Stimulated activated effector memory CD8-positive, alpha-beta T cell treated with anti-CD3 and anti-CD28 coated beads, Interleukin-12 subunit alpha, Interleukin-12 subunit beta, amount 100 ng/mL, for 72 hours (primary cell): ENCODE measurements around the gene ACP7.
"Not testable (repeated sequence)": the region's sequence is repeated elsewhere in the genome, so short reads cannot be mapped to it uniquely, and the experiment has no call there.

Experiments
- ATAC-seq: fragments of 150-1000 bp; cut with Tn5 transposase; 2 replicates; pipeline ENCODE4 v1.10.0; 2021
- DNase-seq, 2 donors: peaks; one replicate each; pipeline ENCODE4 v3.0.0; 2021 to 2022; ENCODE audit warnings: low spot score in 2 of 2
- H3K27ac Mint-ChIP-seq: one replicate; pipeline ENCODE4 v1.8.0; 2022; ENCODE audit warnings: mild to moderate bottlenecking, mixed read lengths
- H3K36me3 Mint-ChIP-seq: one replicate; pipeline ENCODE4 v1.8.0; 2022; ENCODE audit warnings: mild to moderate bottlenecking, mixed read lengths
- H3K4me1 Mint-ChIP-seq: one replicate; pipeline ENCODE4 v1.8.0; 2022; ENCODE audit warnings: mixed read lengths
- H3K4me3 Mint-ChIP-seq: one replicate; pipeline ENCODE4 v1.8.0; 2022; ENCODE audit warnings: mild to moderate bottlenecking, mixed read lengths
- H3K9me3 Mint-ChIP-seq: one replicate; pipeline ENCODE4 v1.8.0; 2022; ENCODE audit warnings: mixed read lengths

Gene ACP7

GRCh38 chr19:39065928-39066327 lies 18.2 kb upstream of the ACP7 start:
- DNase-seq (no peak), ATAC-seq (no peak)
- H3K27ac Mint-ChIP-seq = no peak overlapping the region
- no peaks in the 10 kb centered on the region for H3K36me3 Mint-ChIP-seq
- peaks cover 15% of the 10 kb centered on the region for H3K4me1 Mint-ChIP-seq
- H3K9me3 Mint-ChIP-seq = no peaks in the 10 kb centered on the region
- no peak overlapping the region for H3K4me3 Mint-ChIP-seq

- Mint-ChIP-seq H3K27ac (no peak overlapping the region), H3K4me3 (no peak overlapping the region), H3K9me3 (no peaks in the 10 kb centered on the region), H3K4me1 (peaks cover 7% of the 10 kb centered on the region), H3K36me3 (no peaks in the 10 kb centered on the region)
- DNase-seq (no peak), ATAC-seq (no peak)
Observed at GRCh38 chr19:39067104-39067503, 17.1 kb upstream of the ACP7 start.

GRCh38 chr19:39068259-39068658 lies 15.9 kb upstream of the ACP7 start:
- not testable (repeated sequence) for DNase-seq, H3K4me3 Mint-ChIP-seq, H3K27ac Mint-ChIP-seq, H3K36me3 Mint-ChIP-seq, H3K9me3 Mint-ChIP-seq, ATAC-seq
- peaks cover 17% of the 10 kb centered on the region for H3K4me1 Mint-ChIP-seq

- Mint-ChIP-seq H3K27ac (peak overlapping the region; percentile 5), H3K36me3 (no peaks in the 10 kb centered on the region), H3K4me1 (peaks cover 27% of the 10 kb centered on the region), H3K4me3 (no peak overlapping the region), H3K9me3 (no peaks in the 10 kb centered on the region)
- ATAC-seq = no peak
- no peak for DNase-seq
Observed at GRCh38 chr19:39070888-39071287, 13.3 kb upstream of the ACP7 start.

GRCh38 chr19:39074205-39074692 lies 9.9 kb upstream of the ACP7 start:
- Mint-ChIP-seq H3K36me3 (peaks cover 6% of the 10 kb centered on the region), H3K4me1 (peaks cover 33% of the 10 kb centered on the region), H3K27ac (peak overlapping the region; percentile 94), H3K4me3 (peak overlapping the region; percentile 67), H3K9me3 (no peaks in the 10 kb centered on the region)
- ATAC-seq (no peak), DNase-seq (no peak)

- peaks cover 6% of the 10 kb centered on the region for H3K36me3 Mint-ChIP-seq
- H3K4me1 Mint-ChIP-seq = peaks cover 33% of the 10 kb centered on the region
- H3K27ac Mint-ChIP-seq = no peak overlapping the region
- DNase-seq (no peak), ATAC-seq (no peak)
- H3K9me3 Mint-ChIP-seq = no peaks in the 10 kb centered on the region
- H3K4me3 Mint-ChIP-seq = no peak overlapping the region
Observed at GRCh38 chr19:39074942-39075341, 9.2 kb upstream of the ACP7 start.

GRCh38 chr19:39077323-39077722 lies 6.8 kb upstream of the ACP7 start:
- DNase-seq (no peak), ATAC-seq (no peak)
- no peak overlapping the region for H3K27ac Mint-ChIP-seq
- H3K4me1 Mint-ChIP-seq = peaks cover 31% of the 10 kb centered on the region
- no peak overlapping the region for H3K4me3 Mint-ChIP-seq
- H3K9me3 Mint-ChIP-seq = no peaks in the 10 kb centered on the region
- H3K36me3 Mint-ChIP-seq = peaks cover 6% of the 10 kb centered on the region

GRCh38 chr19:39078436-39079200 lies 5.5 kb upstream of the ACP7 start:
- Mint-ChIP-seq H3K27ac (no peak overlapping the region), H3K4me3 (no peak overlapping the region), H3K36me3 (peaks cover 6% of the 10 kb centered on the region), H3K4me1 (peaks cover 26% of the 10 kb centered on the region), H3K9me3 (no peaks in the 10 kb centered on the region)
- no peak for ATAC-seq
- DNase-seq = no peak

GRCh38 chr19:39080431-39080830 lies 3.7 kb upstream of the ACP7 start:
- no peak overlapping the region for H3K4me3 Mint-ChIP-seq
- H3K9me3 Mint-ChIP-seq = no peaks in the 10 kb centered on the region
- H3K36me3 Mint-ChIP-seq = peaks cover 6% of the 10 kb centered on the region
- ATAC-seq = no peak
- H3K4me1 Mint-ChIP-seq = peaks cover 34% of the 10 kb centered on the region
- no peak for DNase-seq
- H3K27ac Mint-ChIP-seq = no peak overlapping the region

- ATAC-seq = no peak
- no peak overlapping the region for H3K27ac Mint-ChIP-seq
- no peak for DNase-seq
- no peaks in the 10 kb centered on the region for H3K9me3 Mint-ChIP-seq
- peaks cover 31% of the 10 kb centered on the region for H3K4me1 Mint-ChIP-seq
- no peak overlapping the region for H3K4me3 Mint-ChIP-seq
- no peaks in the 10 kb centered on the region for H3K36me3 Mint-ChIP-seq
Observed at GRCh38 chr19:39082167-39082566, 2.0 kb upstream of the ACP7 start.

- ATAC-seq (no peak), DNase-seq (no peak)
- no peaks in the 10 kb centered on the region for H3K36me3 Mint-ChIP-seq
- peaks cover 31% of the 10 kb centered on the region for H3K4me1 Mint-ChIP-seq
- peak overlapping the region; percentile 83 for H3K27ac Mint-ChIP-seq
- peak overlapping the region; percentile 78 for H3K4me3 Mint-ChIP-seq
- no peaks in the 10 kb centered on the region for H3K9me3 Mint-ChIP-seq
Observed at GRCh38 chr19:39082745-39083598, 1.2 kb upstream of the ACP7 start.

- peaks cover 31% of the 10 kb centered on the region for H3K4me1 Mint-ChIP-seq
- no peaks in the 10 kb centered on the region for H3K36me3 Mint-ChIP-seq
- ATAC-seq (peak; percentile 24), DNase-seq (no peak)
- H3K27ac Mint-ChIP-seq = peak overlapping the region; percentile 83
- peak overlapping the region; percentile 78 for H3K4me3 Mint-ChIP-seq
- no peaks in the 10 kb centered on the region for H3K9me3 Mint-ChIP-seq
Observed at GRCh38 chr19:39083599-39083982, 577 bp upstream of the ACP7 start.

- Mint-ChIP-seq H3K27ac (peak overlapping the region; percentile 64), H3K4me1 (peaks cover 31% of the 10 kb centered on the region), H3K36me3 (no peaks in the 10 kb centered on the region), H3K9me3 (no peaks in the 10 kb centered on the region), H3K4me3 (peak overlapping the region; percentile 78)
- DNase-seq = no peak
- ATAC-seq = no peak
Observed at GRCh38 chr19:39084732-39085080, 538 bp downstream of the ACP7 start.

- Mint-ChIP-seq H3K4me3 (peak overlapping the region; percentile 78), H3K9me3 (no peaks in the 10 kb centered on the region), H3K36me3 (no peaks in the 10 kb centered on the region), H3K4me1 (peaks cover 31% of the 10 kb centered on the region), H3K27ac (peak overlapping the region; percentile 64)
- ATAC-seq = no peak
- DNase-seq = no peak
Observed at GRCh38 chr19:39085392-39085791, 1.2 kb downstream of the ACP7 start.

GRCh38 chr19:39086386-39086785 lies 2.2 kb downstream of the ACP7 start:
- DNase-seq = no peak
- ATAC-seq = no peak
- Mint-ChIP-seq H3K27ac (no peak overlapping the region), H3K9me3 (no peaks in the 10 kb centered on the region), H3K36me3 (no peaks in the 10 kb centered on the region), H3K4me1 (peaks cover 26% of the 10 kb centered on the region), H3K4me3 (no peak overlapping the region)
